ENCODE data around the gene NCOA7.

- TF ChIP-seq GATA3 (IDR thresholded peaks at IDR 0.05; ENCODE audit: low read depth, low read length) = no peak
- TF ChIP-seq GATA2 (IDR thresholded peaks at IDR 0.05; ENCODE audit: low read depth, low read length) = no peak
Observed at GRCh38 chr6:125859727-125860126, 69.0 kb downstream of the NCOA7 start.

Measured in SH-SY5Y (cell line).